CD14-positive monocyte (primary cell): ENCODE measurements around the gene TBL1XR1. TPM values are rescaled to one million over a fixed set of nuclear protein-coding genes. Genes with fewer than 3 reads are reported as not detected.

Experiments used
- DNase-seq, 3 donors: peaks; one replicate each; pipeline ENCODE4 v3.0.0-alpha.2; 2011 to 2022
- H2AFZ ChIP-seq: 2 replicates; pipeline ENCODE4 v1.6.0; 2012; ENCODE audit warnings: mild to moderate bottlenecking, low read depth, low read length, inconsistent platforms; ENCODE audit not compliant: insufficient read depth, poor library complexity, severe bottlenecking
- H3K27ac ChIP-seq, 2 donors: 1 replicate in 1 of 2; 2 replicates in 1 of 2; pipeline ENCODE4 v1.5.1; 2012 to 2013; ENCODE audit warnings: low read length in 2 of 2, control low read depth in 1 of 2, inconsistent platforms in 1 of 2, low read depth in 1 of 2, mild to moderate bottlenecking in 1 of 2
- H3K27me3 ChIP-seq, 2 donors: one replicate each; pipeline versions ENCODE4 v1.6.0 to v1.6.1; 2011 to 2013; ENCODE audit warnings: low read length in 2 of 2; ENCODE audit not compliant: control insufficient read depth in 2 of 2, insufficient read depth in 2 of 2
- H3K36me3 ChIP-seq, 2 donors: replicated peaks in 1 of 2; 1 replicate in 1 of 2; 2 replicates in 1 of 2; pipeline versions ENCODE4 v1.5.1 to v1.6.1; 2012 to 2013; ENCODE audit warnings: low read length in 2 of 2, control low read depth in 1 of 2, inconsistent platforms in 1 of 2, mild to moderate bottlenecking in 1 of 2; ENCODE audit not compliant: insufficient read depth in 2 of 2, control insufficient read depth in 1 of 2
- H3K4me1 ChIP-seq, 2 donors: 1 replicate in 1 of 2; 2 replicates in 1 of 2; pipeline versions ENCODE4 v1.5.1 to v1.6.1; 2012 to 2013; ENCODE audit warnings: low read length in 2 of 2, control low read depth in 1 of 2, inconsistent platforms in 1 of 2, mild to moderate bottlenecking in 1 of 2, moderate library complexity in 1 of 2; ENCODE audit not compliant: insufficient read depth in 2 of 2, control insufficient read depth in 1 of 2
- H3K4me2 ChIP-seq: replicated peaks from 2 replicates; pipeline ENCODE3; 2012; ENCODE audit warnings: low read length, moderate library complexity, mild to moderate bottlenecking; ENCODE audit not compliant: poor library complexity, severe bottlenecking; ENCODE audit errors: extremely low read depth
- H3K4me3 ChIP-seq, 3 experiments: fragments of 200-600 bp in 1 of 3; sonication (generic) in 1 of 3; replicated peaks in 1 of 3; 1 replicate in 2 of 3; 2 replicates in 1 of 3; pipeline ENCODE4 v1.5.1; 2011 to 2013; ENCODE audit warnings: low read length in 3 of 3, mild to moderate bottlenecking in 3 of 3, control low read depth in 2 of 3, low read depth in 2 of 3, inconsistent platforms in 1 of 3, moderate library complexity in 1 of 3
- H3K79me2 ChIP-seq: 2 replicates; pipeline ENCODE4 v1.6.0; 2012; ENCODE audit warnings: mild to moderate bottlenecking, control low read depth, inconsistent platforms, low read length, moderate library complexity; ENCODE audit not compliant: insufficient read depth
- H3K9ac ChIP-seq: 2 replicates; pipeline ENCODE4 v1.6.0; 2017; ENCODE audit warnings: low read length, mild to moderate bottlenecking; ENCODE audit not compliant: insufficient read depth, poor library complexity, severe bottlenecking
- H3K9me3 ChIP-seq, 2 donors: replicated peaks in 1 of 2; 1 replicate in 1 of 2; 2 replicates in 1 of 2; pipeline versions ENCODE4 v1.5.1 to v1.6.1; 2012 to 2013; ENCODE audit warnings: low read length in 2 of 2, control low read depth in 1 of 2; ENCODE audit not compliant: control insufficient read depth in 1 of 2, insufficient read depth in 1 of 2
- H4K20me1 ChIP-seq: 2 replicates; pipeline ENCODE4 v1.6.0; 2012; ENCODE audit warnings: mild to moderate bottlenecking, low read length, control low read depth, moderate library complexity; ENCODE audit not compliant: insufficient read depth
- H3K27ac Mint-ChIP-seq, 7 donors: one replicate each; pipeline ENCODE4 v1.8.0; 2020; ENCODE audit warnings: mild to moderate bottlenecking in 7 of 7, mixed read lengths in 7 of 7, moderate library complexity in 6 of 7, inconsistent platforms in 2 of 7
- H3K27me3 Mint-ChIP-seq, 3 donors: one replicate each; pipeline ENCODE4 v1.8.0; 2021 to 2022; ENCODE audit warnings: low read depth in 3 of 3, mild to moderate bottlenecking in 3 of 3, mixed read lengths in 3 of 3, moderate library complexity in 3 of 3, inconsistent platforms in 1 of 3
- H3K36me3 Mint-ChIP-seq, 2 donors: one replicate each; pipeline ENCODE4 v1.8.0; 2020; ENCODE audit warnings: mixed read lengths in 2 of 2, inconsistent platforms in 1 of 2, mild to moderate bottlenecking in 1 of 2
- H3K4me1 Mint-ChIP-seq: one replicate; pipeline ENCODE4 v1.8.0; 2020; ENCODE audit warnings: mild to moderate bottlenecking, mixed read lengths
- H3K4me3 Mint-ChIP-seq, 2 donors: one replicate each; pipeline ENCODE4 v1.8.0; 2020; ENCODE audit warnings: mild to moderate bottlenecking in 2 of 2, mixed read lengths in 2 of 2, moderate library complexity in 1 of 2
- H3K9me3 Mint-ChIP-seq, 7 donors: one replicate each; pipeline ENCODE4 v1.8.0; 2020 to 2022; ENCODE audit warnings: mixed read lengths in 7 of 7, mild to moderate bottlenecking in 6 of 7, moderate library complexity in 6 of 7, inconsistent platforms in 2 of 7
- CTCF ChIP-seq: fragments of 200-600 bp; IDR thresholded peaks from one replicate; pipeline ENCODE4 v1.8.0; 2022; ENCODE audit warnings: antibody characterized with exemption, mild to moderate bottlenecking
- WGBS: methylation state at CpG from one replicate; pipeline ENCODE4 v1.1.5; 2013; ENCODE audit warnings: missing lambda C conversion rate; ENCODE audit not compliant: insufficient coverage; 5-methylcytosine and 5-hydroxymethylcytosine counted together
- intact Hi-C, 2 donors: fragments of 100-400 bp; cut with micrococcal nuclease; formaldehyde crosslinking; loops; one replicate each; pipeline versions ENCODE4 v1.15.0 to v1.15.1; 2023
- polyA plus RNA-seq, 3 donors: library from polyadenylated mRNA; depleted of rRNA in 1 of 3; unstranded in 2 of 3; stranded (reverse) in 1 of 3; fragments of 300-500 nt in 2 of 3; fragments of >200 nt in 1 of 3; fragmentation: Illumina TruSeq in 2 of 3; gene quantifications; 1 replicate in 2 of 3; 2 replicates in 1 of 3; pipeline ENCODE4 v1.2.3, GENCODE V29; 2012 to 2021

TBL1XR1 gene
- polyA plus RNA-seq, 3 donors: 10.2 to 20.4 (median 18.3) TPM

- peaks cover 5 to 17% (median 6%) of the 10 kb centered on the region in 7 donors for H3K9me3 Mint-ChIP-seq
Measured at GRCh38 chr3:176987901-176988650, 209.2 kb downstream of the TBL1XR1 start.

GRCh38 chr3:176978441-176978840 is 218.8 kb downstream of the TBL1XR1 start:
- peaks cover 3 to 21% (median 8%) of the 10 kb centered on the region in 7 donors for H3K9me3 Mint-ChIP-seq
- no peak overlapping the region for H3K4me3 Mint-ChIP-seq
- intact Hi-C loops: no loop called here
- H3K36me3 Mint-ChIP-seq: no peaks in the 10 kb centered on the region
- DNase-seq: no peak
- H3K4me1 Mint-ChIP-seq: peaks cover 4% of the 10 kb centered on the region
- WGBS: no CpG with 5 or more reads among the region's 3 CpGs
- peak overlapping the region in 1 of 7 donors; percentile 25 for H3K27ac Mint-ChIP-seq
- Histone ChIP-seq H3K9ac (no peak overlapping the region), H3K36me3 (no peaks in the 10 kb centered on the region), H3K9me3 (peaks cover 0 to 4% of the 10 kb centered on the region in 2 donors), H2AFZ (no peak overlapping the region), H3K4me3 (no peak overlapping the region), H4K20me1 (no peaks in the 10 kb centered on the region), H3K4me2 (no peak overlapping the region), H3K27ac (no peak overlapping the region), H3K27me3 (no peaks in the 10 kb centered on the region), H3K4me1 (no peaks in the 10 kb centered on the region), H3K79me2 (no peaks in the 10 kb centered on the region)
- TF ChIP-seq CTCF: no peak
- peaks cover 0 to 3% (median 0%) of the 10 kb centered on the region in 3 donors for H3K27me3 Mint-ChIP-seq

More at GRCh38 chr3:176987901-176988650, 209.2 kb downstream of the TBL1XR1 start:
- H3K4me2 ChIP-seq: no peak overlapping the region
- no peaks in the 10 kb centered on the region for H3K4me1 Mint-ChIP-seq
- H3K9me3 ChIP-seq: peaks cover 0 to 6% of the 10 kb centered on the region in 2 donors
- H3K27ac ChIP-seq: no peak overlapping the region
- no peak overlapping the region for H3K9ac ChIP-seq
- H3K27me3 Mint-ChIP-seq: no peaks in the 10 kb centered on the region
- no peak for DNase-seq
- no peak overlapping the region for H3K4me3 ChIP-seq
- no peak overlapping the region for H2AFZ ChIP-seq
- H3K27me3 ChIP-seq: no peaks in the 10 kb centered on the region
- intact Hi-C loops: no loop called here
- H3K36me3 Mint-ChIP-seq: no peaks in the 10 kb centered on the region
- TF ChIP-seq CTCF: no peak
- no peak overlapping the region for H3K27ac Mint-ChIP-seq
- no peaks in the 10 kb centered on the region for H3K4me1 ChIP-seq
- H4K20me1 ChIP-seq: no peaks in the 10 kb centered on the region
- 71% methylated on average over 2 of the region's 8 CpGs for WGBS
- no peaks in the 10 kb centered on the region for H3K36me3 ChIP-seq
- no peaks in the 10 kb centered on the region for H3K79me2 ChIP-seq
- H3K4me3 Mint-ChIP-seq: no peak overlapping the region
